Measurements from ENCODE around the gene INPP5A. TPM values are rescaled to one million over a fixed set of nuclear protein-coding genes. Genes with fewer than 3 reads are reported as not detected.

Gene INPP5A
- total RNA-seq, 1 experiment from 2014 or later = 12.3 TPM

GRCh38 chr10:132753596-132753995, 216.0 kb downstream of the INPP5A start:
- ATAC-seq (no peak), DNase-seq (ENCODE audit: low read depth, low spot score) (no peak)
- Histone ChIP-seq H2AFZ (ENCODE audit: low read depth, low read length, poor library complexity, severe bottlenecking) (no peak overlapping the region), H4K20me1 (ENCODE audit: insufficient read depth) (no peaks in the 10 kb centered on the region), H3K27ac (ENCODE audit: low read depth, low read length) (no peak overlapping the region), H3K4me3 (replicated peaks in 1 of 2; ENCODE audit: low read depth in 1 of 2, low read length in 2 of 2) (no peak overlapping the region), H3K79me2 (ENCODE audit: insufficient read depth, low read length) (no peaks in the 10 kb centered on the region), H3K9me3 (ENCODE audit: control insufficient read depth in 1 of 2, insufficient read depth in 1 of 2, low read depth in 1 of 2, low read length in 2 of 2) (no peaks in the 10 kb centered on the region), H3K36me3 (ENCODE audit: control insufficient read depth in 1 of 2, insufficient read depth in 2 of 2, low read length in 2 of 2) (no peaks in the 10 kb centered on the region), H3K4me2 (ENCODE audit: low read length) (no peak overlapping the region), H3K9me2 (ENCODE audit: insufficient read depth) (no peaks in the 10 kb centered on the region), H3K9ac (ENCODE audit: low read length) (no peak overlapping the region), H3K27me3 (ENCODE audit: insufficient read depth, low read length) (no peaks in the 10 kb centered on the region), H3K4me1 (ENCODE audit: control insufficient read depth in 1 of 2, insufficient read depth in 2 of 2, low read length in 2 of 2) (no peaks in the 10 kb centered on the region)
- TF ChIP-seq ZBTB33 (IDR thresholded peaks at IDR 0.05; ENCODE audit: extremely low read depth, insufficient replicate concordance, low read length) (no peak), YY1 (IDR thresholded peaks at IDR 0.05; ENCODE audit: extremely low read depth, insufficient replicate concordance, low read depth, low read length) (no peak), EZH2 (IDR thresholded peaks at IDR 0.05) (no peak), JUND (IDR thresholded peaks at IDR 0.05) (no peak), FOSL1 (IDR thresholded peaks at IDR 0.05; ENCODE audit: low read depth) (no peak), POLR2A (IDR thresholded peaks at IDR 0.05; ENCODE audit: borderline replicate concordance, extremely low read depth, insufficient read depth, insufficient read length) (no peak), CBX3 (IDR thresholded peaks at IDR 0.05; ENCODE audit: low read depth) (no peak), ZFX (IDR thresholded peaks at IDR 0.05) (no peak), SRF (IDR thresholded peaks at IDR 0.05; ENCODE audit: low read depth) (no peak), POLR2AphosphoS5 (IDR thresholded peaks at IDR 0.05; ENCODE audit: low read depth, low read length) (no peak), TCF7L2 (IDR thresholded peaks at IDR 0.05; ENCODE audit: borderline replicate concordance, extremely low read depth, insufficient read depth, insufficient read length) (no peak), EZH2phosphoT487 (IDR thresholded peaks at IDR 0.05; ENCODE audit: borderline replicate concordance) (no peak)
- CTCF ChIA-PET = no interaction called here
- BruUV-seq (replicated peaks) = no TSS peak
- POLR2A ChIA-PET = no interaction called here
- intact Hi-C loops (cut with micrococcal nuclease) = no loop called here
- RAD21 ChIA-PET (ENCODE audit: low non-redundant PET in 1 of 2, low total read pairs in 2 of 2, uncharacterized antibody in 2 of 2, unreplicated experiment in 2 of 2) = no interaction called here
